GM12878 (cell line): ENCODE measurements around the gene EFHC1. TPM values are rescaled to one million over a fixed set of nuclear protein-coding genes. Genes with fewer than 3 reads are reported as not detected.

ENCODE experiments used
- ASH2L ChIP-seq: fragments of 300-600, 200-600 bp; sonication (generic); IDR thresholded peaks from 2 replicates; pipeline ENCODE4 v1.6.1; 2017; ENCODE audit warnings: low read depth, mild to moderate bottlenecking, borderline replicate concordance
- CBX3 ChIP-seq: fragments of 200-600 bp; sonication (generic); IDR thresholded peaks from 2 replicates; pipeline ENCODE4 v1.6.1; 2016; ENCODE audit warnings: low read depth, borderline replicate concordance
- CBX5 ChIP-seq: sonication (generic); IDR thresholded peaks from 2 replicates; pipeline ENCODE4 v1.6.1; 2016; ENCODE audit warnings: low read depth, moderate library complexity, mild to moderate bottlenecking, inconsistent platforms
- CHD4 ChIP-seq: fragments of 200-600 bp; sonication (generic); IDR thresholded peaks from 2 replicates; pipeline ENCODE4 v1.6.1; 2016; ENCODE audit warnings: mild to moderate bottlenecking
- CREM ChIP-seq: IDR thresholded peaks from 2 replicates; pipeline ENCODE4 v1.6.1; 2014; ENCODE audit warnings: antibody characterized with exemption, low read depth
- DPF2 ChIP-seq: fragments of 450-650 bp; IDR thresholded peaks from 2 replicates; pipeline ENCODE4 v1.6.1; 2017; ENCODE audit warnings: mild to moderate bottlenecking
- EGR1 ChIP-seq, 2 experiments: IDR thresholded peaks; 1 replicate in 1 of 2; 2 replicates in 1 of 2; pipeline ENCODE4 v1.6.1; 2011 to 2012; ENCODE audit warnings: low read depth in 2 of 2, low read length in 2 of 2, borderline replicate concordance in 1 of 2, mild to moderate bottlenecking in 1 of 2, moderate library complexity in 1 of 2
- IKZF2 ChIP-seq, 2 experiments: fragments of 450-650 bp; IDR thresholded peaks; 2 replicates each; pipeline ENCODE4 v1.6.1; 2017; ENCODE audit warnings: mild to moderate bottlenecking in 2 of 2, moderate library complexity in 2 of 2
- MTA2 ChIP-seq: fragments of 450-650 bp; IDR thresholded peaks from 2 replicates; pipeline ENCODE4 v1.6.1; 2016; ENCODE audit warnings: low read depth, mild to moderate bottlenecking, moderate library complexity
- MYB ChIP-seq: fragments of 150-350 bp; IDR thresholded peaks from 2 replicates; pipeline ENCODE4 v1.6.1; 2014; ENCODE audit warnings: mild to moderate bottlenecking, low read depth, low read length, borderline replicate concordance
- POLR2AphosphoS2 ChIP-seq: IDR thresholded peaks from 2 replicates; pipeline ENCODE4 v1.6.1; 2011; ENCODE audit warnings: low read depth, mild to moderate bottlenecking, low read length, improper control_type of control experiment, moderate library complexity
- RAD21 ChIP-seq: IDR thresholded peaks from 2 replicates; pipeline ENCODE4 v1.6.1; 2011; ENCODE audit warnings: mild to moderate bottlenecking, low read depth, low read length, moderate library complexity; ENCODE audit not compliant: insufficient read depth
- SIX5 ChIP-seq: IDR thresholded peaks from 2 replicates; pipeline ENCODE4 v1.6.1; 2011; ENCODE audit warnings: mild to moderate bottlenecking, low read depth, low read length, moderate library complexity; ENCODE audit not compliant: severe bottlenecking
- SRF ChIP-seq, 2 experiments: IDR thresholded peaks; 2 replicates each; pipeline ENCODE4 v1.6.1; 2011; ENCODE audit warnings: low read depth in 2 of 2, low read length in 2 of 2, mild to moderate bottlenecking in 1 of 2, moderate library complexity in 1 of 2
- TCF7 ChIP-seq: IDR thresholded peaks from 2 replicates; pipeline ENCODE4 v1.6.1; 2014; ENCODE audit warnings: antibody characterized with exemption, borderline replicate concordance
- polyA plus RNA-seq, 11 experiments: library from polyadenylated mRNA; depleted of rRNA in 4 of 11; unstranded in 6 of 11; stranded (reverse) in 5 of 11; fragments of >200 nt; fragmentation: Nextera tagmentation in 4 of 11; fragmentation: Illumina TruSeq in 1 of 11; extraction: Ambion mirVana in 4 of 11; extraction: Trizol in 1 of 11; gene quantifications; 1 replicate in 1 of 11; 2 replicates in 10 of 11; pipeline versions ENCODE4 v1.2.1 to v1.2.3, GENCODE V29; 2011 to 2016; ENCODE audit warnings: inconsistent platforms in 2 of 11, missing spikeins in 2 of 11, low read depth in 1 of 11
- total RNA-seq, 4 experiments: library from RNA; depleted of rRNA in 3 of 4; stranded (reverse); fragments of >200 nt in 3 of 4; fragmentation: Illumina TruSeq in 1 of 4; extraction: Trizol in 1 of 4; gene quantifications; 2 replicates each; pipeline versions ENCODE4 v1.2.1 to v1.2.3, GENCODE V29; 2013 to 2021
- TF ChIP-seq, protein P1 (sequence below): fragments of 450-650 bp; conservative IDR thresholded peaks from 2 replicates; pipeline ENCODE4 v1.6.1; 2017; ENCODE audit warnings: mild to moderate bottlenecking, moderate library complexity
- TF ChIP-seq, protein P2 (sequence below): fragments of 450-650 bp; IDR thresholded peaks from 2 replicates; pipeline ENCODE4 v1.6.1; 2017; ENCODE audit warnings: antibody characterized with exemption, mild to moderate bottlenecking, moderate library complexity

Gene EFHC1
- total and polyA plus RNA-seq, 10 of the 15 experiments (the other 5 are each of a cell fraction or from before 2014, with no cell fraction given) = 5.5 to 14.5 (median 8.8) TPM

DNA sequence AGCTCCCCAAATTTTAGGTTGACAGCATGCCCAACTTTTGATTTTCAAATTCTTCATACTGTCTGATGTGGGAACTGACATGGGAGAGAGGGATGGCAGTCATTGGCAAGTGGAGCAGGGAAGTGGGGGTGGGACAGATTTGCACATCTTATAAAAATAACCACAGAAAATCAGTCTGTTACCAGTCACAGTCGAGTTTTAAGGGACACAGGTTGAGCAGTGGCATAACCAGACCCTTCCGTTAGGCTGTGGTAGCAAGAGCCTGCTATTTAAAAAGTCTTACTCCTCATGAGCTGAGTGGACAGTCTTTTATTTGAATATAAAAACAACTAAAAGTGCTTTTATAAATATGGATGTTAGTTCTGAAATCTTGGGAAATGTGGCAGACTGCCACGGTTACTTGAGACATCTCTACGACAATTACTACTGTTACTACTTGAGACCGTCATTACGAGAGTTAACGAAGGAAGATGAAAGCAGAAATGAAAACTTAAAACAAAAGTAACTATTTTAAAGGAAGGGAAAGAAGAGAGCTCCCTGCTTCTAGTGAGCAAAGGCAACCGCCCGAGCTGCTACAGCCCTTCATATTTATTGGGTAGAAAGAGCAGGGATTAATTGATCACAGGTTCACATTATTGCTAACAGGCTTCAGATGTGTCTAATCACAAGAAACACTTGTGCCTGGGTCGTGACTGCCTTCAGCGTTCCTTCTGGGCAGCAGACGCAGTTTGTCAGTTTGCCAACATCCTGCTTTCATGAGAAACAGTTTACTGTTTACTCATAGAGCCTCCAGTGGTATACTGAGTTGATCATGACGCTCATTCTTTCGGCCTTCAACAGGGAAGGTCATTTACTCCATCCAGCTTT, 71.3 kb downstream of the EFHC1 start (continued):
- TF ChIP-seq, protein P1, sequence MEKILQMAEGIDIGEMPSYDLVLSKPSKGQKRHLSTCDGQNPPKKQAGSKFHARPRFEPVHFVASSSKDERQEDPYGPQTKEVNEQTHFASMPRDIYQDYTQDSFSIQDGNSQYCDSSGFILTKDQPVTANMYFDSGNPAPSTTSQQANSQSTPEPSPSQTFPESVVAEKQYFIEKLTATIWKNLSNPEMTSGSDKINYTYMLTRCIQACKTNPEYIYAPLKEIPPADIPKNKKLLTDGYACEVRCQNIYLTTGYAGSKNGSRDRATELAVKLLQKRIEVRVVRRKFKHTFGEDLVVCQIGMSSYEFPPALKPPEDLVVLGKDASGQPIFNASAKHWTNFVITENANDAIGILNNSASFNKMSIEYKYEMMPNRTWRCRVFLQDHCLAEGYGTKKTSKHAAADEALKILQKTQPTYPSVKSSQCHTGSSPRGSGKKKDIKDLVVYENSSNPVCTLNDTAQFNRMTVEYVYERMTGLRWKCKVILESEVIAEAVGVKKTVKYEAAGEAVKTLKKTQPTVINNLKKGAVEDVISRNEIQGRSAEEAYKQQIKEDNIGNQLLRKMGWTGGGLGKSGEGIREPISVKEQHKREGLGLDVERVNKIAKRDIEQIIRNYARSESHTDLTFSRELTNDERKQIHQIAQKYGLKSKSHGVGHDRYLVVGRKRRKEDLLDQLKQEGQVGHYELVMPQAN = no peak
- TF ChIP-seq DPF2 (0 out of 2 replicates have a peak, but pooled peaks have one; percentile 26), POLR2AphosphoS2 (no peak), TCF7 (peak; percentile 40; the same call in 1 of the 2 replicates), RAD21 (no peak), CBX5 (peak; percentile 6; the same call in 1 of the 2 replicates), SRF (IDR thresholded peaks at IDR 0.05; ENCODE audit: low read depth in 2 of 2, low read length in 2 of 2) (no peak), CHD4 (no peak), ASH2L (peak; percentile 79; the same call in 1 of the 2 replicates), SIX5 (no peak), MTA2 (peak; percentile 65; the same call in 1 of the 2 replicates), IKZF2 (IDR thresholded peaks at IDR 0.05) (peak; percentile 64 to 74; a peak in 2 of 4 replicates), CREM (peak; percentile 6; the same call in 1 of the 2 replicates), EGR1 (IDR thresholded peaks at IDR 0.05; ENCODE audit: borderline replicate concordance in 1 of 2, low read depth in 2 of 2, low read length in 2 of 2) (no peak), CBX3 (no peak), MYB (no peak)
- TF ChIP-seq, protein P2, sequence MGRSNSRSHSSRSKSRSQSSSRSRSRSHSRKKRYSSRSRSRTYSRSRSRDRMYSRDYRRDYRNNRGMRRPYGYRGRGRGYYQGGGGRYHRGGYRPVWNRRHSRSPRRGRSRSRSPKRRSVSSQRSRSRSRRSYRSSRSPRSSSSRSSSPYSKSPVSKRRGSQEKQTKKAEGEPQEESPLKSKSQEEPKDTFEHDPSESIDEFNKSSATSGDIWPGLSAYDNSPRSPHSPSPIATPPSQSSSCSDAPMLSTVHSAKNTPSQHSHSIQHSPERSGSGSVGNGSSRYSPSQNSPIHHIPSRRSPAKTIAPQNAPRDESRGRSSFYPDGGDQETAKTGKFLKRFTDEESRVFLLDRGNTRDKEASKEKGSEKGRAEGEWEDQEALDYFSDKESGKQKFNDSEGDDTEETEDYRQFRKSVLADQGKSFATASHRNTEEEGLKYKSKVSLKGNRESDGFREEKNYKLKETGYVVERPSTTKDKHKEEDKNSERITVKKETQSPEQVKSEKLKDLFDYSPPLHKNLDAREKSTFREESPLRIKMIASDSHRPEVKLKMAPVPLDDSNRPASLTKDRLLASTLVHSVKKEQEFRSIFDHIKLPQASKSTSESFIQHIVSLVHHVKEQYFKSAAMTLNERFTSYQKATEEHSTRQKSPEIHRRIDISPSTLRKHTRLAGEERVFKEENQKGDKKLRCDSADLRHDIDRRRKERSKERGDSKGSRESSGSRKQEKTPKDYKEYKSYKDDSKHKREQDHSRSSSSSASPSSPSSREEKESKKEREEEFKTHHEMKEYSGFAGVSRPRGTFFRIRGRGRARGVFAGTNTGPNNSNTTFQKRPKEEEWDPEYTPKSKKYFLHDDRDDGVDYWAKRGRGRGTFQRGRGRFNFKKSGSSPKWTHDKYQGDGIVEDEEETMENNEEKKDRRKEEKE = no peak
